ENCODE data around the gene KCNE3. TPM values are rescaled to one million over a fixed set of nuclear protein-coding genes. Genes with fewer than 3 reads are reported as not detected.

The KCNE3 gene
- total and polyA plus RNA-seq, 2 of the 13 experiments (the other 11 are each of a cell fraction or from before 2014, with no cell fraction given) = 0.33 to 2.2 TPM

DNA sequence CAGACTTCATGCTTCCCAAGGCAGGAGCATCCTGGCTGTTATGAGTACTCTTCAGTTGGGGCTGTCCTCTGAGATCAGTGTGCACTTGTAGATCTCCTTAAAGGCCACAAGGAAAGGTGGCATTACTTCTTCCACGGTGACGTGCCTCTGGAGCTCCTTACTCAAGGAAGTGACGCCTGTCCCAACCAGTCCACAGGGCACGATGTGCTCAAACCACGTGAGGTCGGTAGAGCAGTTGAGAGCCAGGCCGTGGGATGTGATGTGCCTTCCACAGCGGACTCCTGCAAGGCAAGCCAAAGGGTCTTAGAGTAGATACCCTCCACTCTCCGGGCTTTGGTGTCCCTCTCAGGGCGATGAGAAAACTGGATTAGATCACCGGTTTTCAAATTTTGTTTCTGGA is 24.7 kb upstream of the KCNE3 start:
- POLR2A ChIA-PET = interaction anchor here (1.0 to 2.7 kb wide), 2 partner anchors 13 to 55 kb away, joined by 3 to 52 read pairs; no protein-coding TSS in a partner anchor
- no peak overlapping the region for H3K9ac ChIP-seq (ENCODE audit: insufficient read depth, low read depth, low read length)
- in situ Hi-C loops (cut with HindIII; ENCODE audit: extremely low pct_ligation_motif_present, low pct_unique_long_range_greater_than_20kb) (no loop called here), intact Hi-C loops (cut with micrococcal nuclease; ENCODE audit: unreplicated experiment) (no loop called here)
- no peak overlapping the region for H3K4me2 ChIP-seq (ENCODE audit: low read depth, low read length)
- ATAC-seq (no peak), FAIRE-seq (no peak), DNase-seq (ENCODE audit: low spot score) (no peak)
- H3K4me3 ChIP-seq (replicated peaks in 1 of 3; ENCODE audit: insufficient read depth in 1 of 3, low read depth in 2 of 3, low read length in 3 of 3) = no peak overlapping the region
- H3K27ac ChIP-seq (ENCODE audit: extremely low read length, insufficient read depth, low read length) = no peak overlapping the region
- CTCF ChIA-PET (ENCODE audit: low intra/inter-chr PET ratio, low total read pairs) = no interaction called here
- H3K4me1 ChIP-seq (ENCODE audit: insufficient read depth, low read length) = peaks cover 19% of the 10 kb centered on the region
- BruUV-seq (replicated peaks) = no TSS peak
- TF ChIP-seq, protein P1, sequence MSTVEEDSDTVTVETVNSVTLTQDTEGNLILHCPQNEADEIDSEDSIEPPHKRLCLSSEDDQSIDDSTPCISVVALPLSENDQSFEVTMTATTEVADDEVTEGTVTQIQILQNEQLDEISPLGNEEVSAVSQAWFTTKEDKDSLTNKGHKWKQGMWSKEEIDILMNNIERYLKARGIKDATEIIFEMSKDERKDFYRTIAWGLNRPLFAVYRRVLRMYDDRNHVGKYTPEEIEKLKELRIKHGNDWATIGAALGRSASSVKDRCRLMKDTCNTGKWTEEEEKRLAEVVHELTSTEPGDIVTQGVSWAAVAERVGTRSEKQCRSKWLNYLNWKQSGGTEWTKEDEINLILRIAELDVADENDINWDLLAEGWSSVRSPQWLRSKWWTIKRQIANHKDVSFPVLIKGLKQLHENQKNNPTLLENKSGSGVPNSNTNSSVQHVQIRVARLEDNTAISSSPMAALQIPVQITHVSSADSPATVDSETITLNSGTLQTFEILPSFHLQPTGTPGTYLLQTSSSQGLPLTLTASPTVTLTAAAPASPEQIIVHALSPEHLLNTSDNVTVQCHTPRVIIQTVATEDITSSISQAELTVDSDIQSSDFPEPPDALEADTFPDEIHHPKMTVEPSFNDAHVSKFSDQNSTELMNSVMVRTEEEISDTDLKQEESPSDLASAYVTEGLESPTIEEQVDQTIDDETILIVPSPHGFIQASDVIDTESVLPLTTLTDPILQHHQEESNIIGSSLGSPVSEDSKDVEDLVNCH (CRISPR knock-in tag; IDR thresholded peaks at IDR 0.05) = 0 out of 2 replicates have a peak, but pooled peaks have one; percentile 10
- TF ChIP-seq SNAI1 (CRISPR knock-in tag; IDR thresholded peaks at IDR 0.05; ENCODE audit: borderline replicate concordance) (no peak), HOXD1 (CRISPR knock-in tag; IDR thresholded peaks at IDR 0.05) (no peak), PAF1 (CRISPR knock-in tag; IDR thresholded peaks at IDR 0.05) (no peak), ZFP36L1 (CRISPR knock-in tag; IDR thresholded peaks at IDR 0.05) (no peak)
- TF ChIP-seq, protein P2, sequence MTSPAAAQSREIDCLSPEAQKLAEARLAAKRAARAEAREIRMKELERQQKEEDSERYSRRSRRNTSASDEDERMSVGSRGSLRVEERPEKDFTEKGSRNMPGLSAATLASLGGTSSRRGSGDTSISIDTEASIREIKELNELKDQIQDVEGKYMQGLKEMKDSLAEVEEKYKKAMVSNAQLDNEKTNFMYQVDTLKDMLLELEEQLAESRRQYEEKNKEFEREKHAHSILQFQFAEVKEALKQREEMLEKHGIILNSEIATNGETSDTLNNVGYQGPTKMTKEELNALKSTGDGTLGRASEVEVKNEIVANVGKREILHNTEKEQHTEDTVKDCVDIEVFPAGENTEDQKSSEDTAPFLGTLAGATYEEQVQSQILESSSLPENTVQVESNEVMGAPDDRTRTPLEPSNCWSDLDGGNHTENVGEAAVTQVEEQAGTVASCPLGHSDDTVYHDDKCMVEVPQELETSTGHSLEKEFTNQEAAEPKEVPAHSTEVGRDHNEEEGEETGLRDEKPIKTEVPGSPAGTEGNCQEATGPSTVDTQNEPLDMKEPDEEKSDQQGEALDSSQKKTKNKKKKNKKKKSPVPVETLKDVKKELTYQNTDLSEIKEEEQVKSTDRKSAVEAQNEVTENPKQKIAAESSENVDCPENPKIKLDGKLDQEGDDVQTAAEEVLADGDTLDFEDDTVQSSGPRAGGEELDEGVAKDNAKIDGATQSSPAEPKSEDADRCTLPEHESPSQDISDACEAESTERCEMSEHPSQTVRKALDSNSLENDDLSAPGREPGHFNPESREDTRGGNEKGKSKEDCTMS (CRISPR knock-in tag; conservative IDR thresholded peaks at IDR 0.05) = no peak
- no peaks in the 10 kb centered on the region for H3K9me3 ChIP-seq (ENCODE audit: low read length)
- H3K79me2 ChIP-seq (ENCODE audit: insufficient read depth, low read length) = no peaks in the 10 kb centered on the region
- no peak overlapping the region for H2AFZ ChIP-seq (ENCODE audit: low read length)
- H3K36me3 ChIP-seq (replicated peaks in 1 of 2; ENCODE audit: control insufficient read depth in 1 of 2, insufficient read depth in 2 of 2, low read length in 2 of 2) = no peaks in the 10 kb centered on the region
- no peaks in the 10 kb centered on the region for H4K20me1 ChIP-seq (ENCODE audit: insufficient read depth, low read length)
- no peaks in the 10 kb centered on the region; a peak in 1 of 5 replicates for H3K27me3 ChIP-seq (ENCODE audit: control insufficient read depth in 1 of 2, insufficient read depth in 2 of 2, low read length in 2 of 2)
- WGBS (ENCODE audit: low lambda C conversion rate) = 97% methylated on average over 11 of the region's 11 CpGs

Data from HepG2 (cell line).